ENCODE data around the gene SMAD1. TPM values are rescaled to one million over a fixed set of nuclear protein-coding genes. Genes with fewer than 3 reads are reported as not detected.

The SMAD1 gene
- total and polyA plus RNA-seq, 2 donors (not counting 1 experiment from before 2014, with no cell fraction given), result 13.0 to 25.1 TPM

- H3K4me2 ChIP-seq (ENCODE audit: extremely low read depth, insufficient read depth, low read length), result no peak overlapping the region
- TF ChIP-seq EZH2 (IDR thresholded peaks at IDR 0.05; ENCODE audit: low read length, missing control alignments), result no peak
- no peak for TF ChIP-seq CTCF (conservative IDR thresholded peaks at IDR 0.05 in 1 of 2, IDR thresholded peaks at IDR 0.05 in 1 of 2; ENCODE audit: low read depth in 1 of 2, low read length in 2 of 2)
- no peak for DNase-seq (ENCODE audit: low read depth in 2 of 2)
Measured at GRCh38 chr4:145589916-145590702, 108.5 kb downstream of the SMAD1 start.

DNA sequence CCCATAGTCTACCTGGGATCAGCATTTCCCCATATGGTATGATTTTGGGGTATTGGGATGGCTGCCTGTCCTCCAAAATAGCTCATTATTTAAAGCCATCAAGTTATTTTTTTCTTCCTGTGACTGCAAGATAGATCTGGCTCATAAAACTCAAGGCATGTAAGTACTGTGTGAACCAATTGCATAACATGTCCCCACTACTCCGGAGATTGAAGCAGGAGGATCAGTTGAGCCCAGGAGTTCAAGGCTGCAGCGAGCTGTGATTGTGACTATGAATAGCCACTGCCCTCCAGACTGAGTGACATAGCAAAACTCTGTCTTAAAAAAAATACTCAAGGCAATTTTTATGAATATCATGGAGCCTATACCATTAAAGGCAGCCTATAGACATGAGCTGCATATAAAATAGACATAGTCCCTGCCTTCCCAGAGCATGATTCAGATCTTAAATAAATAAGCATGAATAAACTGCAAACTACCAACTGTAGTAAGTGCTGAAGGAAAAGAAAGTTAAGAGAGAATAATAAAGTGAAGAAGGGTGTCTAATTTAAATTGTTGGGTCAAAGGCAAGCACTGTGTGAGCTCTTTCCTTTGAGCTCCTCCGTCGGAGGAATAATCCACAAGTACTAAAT is 120.6 kb downstream of the SMAD1 start:
- H3K4me2 ChIP-seq (ENCODE audit: extremely low read depth, insufficient read depth, low read length), result no peak overlapping the region
- no peaks in the 10 kb centered on the region for H3K27me3 ChIP-seq (ENCODE audit: control insufficient read depth, insufficient read depth, low read length)
- H3K79me2 ChIP-seq (ENCODE audit: control insufficient read depth, insufficient read depth, low read length), result no peaks in the 10 kb centered on the region
- no peak for TF ChIP-seq EZH2 (IDR thresholded peaks at IDR 0.05; ENCODE audit: low read length, missing control alignments)
- no peak overlapping the region for H3K9ac ChIP-seq (ENCODE audit: insufficient read depth, low read length)
- H4K20me1 ChIP-seq (ENCODE audit: control insufficient read depth, extremely low read depth, insufficient read depth, low read length), result peaks cover 2% of the 10 kb centered on the region
- H3K9me3 ChIP-seq (ENCODE audit: control insufficient read depth, insufficient read depth, low read depth, low read length), result no peaks in the 10 kb centered on the region
- DNase-seq (ENCODE audit: low read depth in 2 of 2), result no peak
- no peak overlapping the region for H3K4me3 ChIP-seq (replicated peaks in 1 of 4; ENCODE audit: control extremely low read depth in 1 of 4, insufficient read depth in 1 of 4, low read depth in 3 of 4, low read length in 4 of 4)
- no peak overlapping the region for H3K27ac ChIP-seq (ENCODE audit: insufficient read depth, low read length)
- H3K36me3 ChIP-seq (ENCODE audit: control insufficient read depth, insufficient read depth, low read length), result no peaks in the 10 kb centered on the region
- no peaks in the 10 kb centered on the region for H3K4me1 ChIP-seq (ENCODE audit: control insufficient read depth, extremely low read depth, insufficient read depth, low read length)
- H2AFZ ChIP-seq (ENCODE audit: low read length), result no peak overlapping the region

More at GRCh38 chr4:145589916-145590702, 108.5 kb downstream of the SMAD1 start:
- no peaks in the 10 kb centered on the region for H3K79me2 ChIP-seq (ENCODE audit: control insufficient read depth, insufficient read depth, low read length)
- H3K27ac ChIP-seq (ENCODE audit: insufficient read depth, low read length), result no peak overlapping the region
- no peak overlapping the region for H3K9ac ChIP-seq (ENCODE audit: insufficient read depth, low read length)
- H2AFZ ChIP-seq (ENCODE audit: low read length), result no peak overlapping the region
- peaks cover 7% of the 10 kb centered on the region for H3K27me3 ChIP-seq (ENCODE audit: control insufficient read depth, insufficient read depth, low read length)
- H3K9me3 ChIP-seq (ENCODE audit: control insufficient read depth, insufficient read depth, low read depth, low read length), result no peaks in the 10 kb centered on the region
- H3K4me3 ChIP-seq (replicated peaks in 1 of 4; ENCODE audit: control extremely low read depth in 1 of 4, insufficient read depth in 1 of 4, low read depth in 3 of 4, low read length in 4 of 4), result no peak overlapping the region
- no peaks in the 10 kb centered on the region for H3K4me1 ChIP-seq (ENCODE audit: control insufficient read depth, extremely low read depth, insufficient read depth, low read length)
- no peaks in the 10 kb centered on the region for H4K20me1 ChIP-seq (ENCODE audit: control insufficient read depth, extremely low read depth, insufficient read depth, low read length)
- no peaks in the 10 kb centered on the region for H3K36me3 ChIP-seq (ENCODE audit: control insufficient read depth, insufficient read depth, low read length)

- H2AFZ ChIP-seq (ENCODE audit: low read length), result no peak overlapping the region
- H3K4me2 ChIP-seq (ENCODE audit: extremely low read depth, insufficient read depth, low read length), result no peak overlapping the region
- no peaks in the 10 kb centered on the region for H3K9me3 ChIP-seq (ENCODE audit: control insufficient read depth, insufficient read depth, low read depth, low read length)
- no peak overlapping the region for H3K4me3 ChIP-seq (replicated peaks in 1 of 4; ENCODE audit: control extremely low read depth in 1 of 4, insufficient read depth in 1 of 4, low read depth in 3 of 4, low read length in 4 of 4)
- H3K4me1 ChIP-seq (ENCODE audit: control insufficient read depth, extremely low read depth, insufficient read depth, low read length), result no peaks in the 10 kb centered on the region
- H4K20me1 ChIP-seq (ENCODE audit: control insufficient read depth, extremely low read depth, insufficient read depth, low read length), result no peaks in the 10 kb centered on the region
- H3K27ac ChIP-seq (ENCODE audit: insufficient read depth, low read length), result no peak overlapping the region
- no peaks in the 10 kb centered on the region for H3K27me3 ChIP-seq (ENCODE audit: control insufficient read depth, insufficient read depth, low read length)
- no peaks in the 10 kb centered on the region for H3K79me2 ChIP-seq (ENCODE audit: control insufficient read depth, insufficient read depth, low read length)
- TF ChIP-seq EZH2 (IDR thresholded peaks at IDR 0.05; ENCODE audit: low read length, missing control alignments), result no peak
- no peak for TF ChIP-seq CTCF (conservative IDR thresholded peaks at IDR 0.05 in 1 of 2, IDR thresholded peaks at IDR 0.05 in 1 of 2; ENCODE audit: low read depth in 1 of 2, low read length in 2 of 2)
- H3K36me3 ChIP-seq (ENCODE audit: control insufficient read depth, insufficient read depth, low read length), result no peaks in the 10 kb centered on the region
- DNase-seq (ENCODE audit: low read depth in 2 of 2), result no peak
- H3K9ac ChIP-seq (ENCODE audit: insufficient read depth, low read length), result no peak overlapping the region
Measured at GRCh38 chr4:145605941-145606340, 124.3 kb downstream of the SMAD1 start.

Other genes with a start within 250 kb of the SMAD1 start
- 2.3 and 2.8 TPM in 2 replicates for gene MMAA, start 137.5 kb downstream of the SMAD1 start, total RNA-seq
- 3.6 and 5.4 TPM in 2 replicates for gene MMAA, start 137.5 kb downstream of the SMAD1 start, polyA plus RNA-seq
- gene C4orf51, start 198.3 kb downstream of the SMAD1 start, total RNA-seq, result not detected in 2 replicates
- not detected in 2 replicates for gene C4orf51, start 198.3 kb downstream of the SMAD1 start, polyA plus RNA-seq